ENCODE measurements around the gene DSP. TPM values are rescaled to one million over a fixed set of nuclear protein-coding genes. Genes with fewer than 3 reads are reported as not detected.
A peak's percentile ranks its signal among the peaks of the same experiment; 100 is the strongest.

Gene DSP
- total and polyA plus RNA-seq, 2 of the 13 experiments (the other 11 are each of a cell fraction or from before 2014, with no cell fraction given) = 89.8 to 117 TPM

DNA sequence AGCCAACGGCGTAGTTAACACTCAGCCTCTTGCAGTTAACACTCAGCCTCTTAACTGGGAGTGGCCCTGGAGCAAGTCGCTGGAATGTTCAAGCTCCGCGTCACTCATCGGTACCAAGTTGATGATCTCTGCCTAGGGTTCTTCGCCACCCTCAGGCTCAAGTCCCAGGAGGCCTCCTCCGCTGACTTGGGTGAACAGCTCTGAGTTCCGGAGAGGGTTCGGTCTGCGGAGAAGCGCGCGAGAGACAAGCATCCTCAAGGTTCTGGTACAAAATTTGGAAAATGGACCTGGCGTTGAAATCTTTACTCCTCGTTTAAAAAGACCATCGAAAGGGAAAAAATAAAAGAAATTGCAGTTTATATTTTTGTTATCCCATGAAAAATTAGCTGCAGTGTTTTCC is 876 bp upstream of the DSP start:
- ATAC-seq (no peak), DNase-seq (ENCODE audit: low spot score) (no peak), FAIRE-seq (no peak)
- ChIA-PET POLR2A (interaction anchor here (0.6 to 2.7 kb wide), 26 partner anchors 9 to 227 kb away, joined by 3 to 54 read pairs (median 4); partner anchors contain the start of genes CAGE1, RIOK1 and SNRNP48), CTCF (ENCODE audit: low intra/inter-chr PET ratio, low total read pairs) (no interaction called here)
- peak overlapping the region; percentile 57 for H3K4me2 ChIP-seq (ENCODE audit: low read depth, low read length)
- H3K79me2 ChIP-seq (ENCODE audit: insufficient read depth, low read length) = peaks cover 40% of the 10 kb centered on the region
- peak overlapping the region in 2 of 3 experiments; percentile 94 to 95; a peak in 3 of 6 replicates for H3K4me3 ChIP-seq (replicated peaks in 1 of 3; ENCODE audit: insufficient read depth in 1 of 3, low read depth in 2 of 3, low read length in 3 of 3)
- WGBS (ENCODE audit: low lambda C conversion rate) = 93% methylated on average over 17 of the region's 17 CpGs
- H3K4me1 ChIP-seq (ENCODE audit: insufficient read depth, low read length) = peaks cover 45% of the 10 kb centered on the region
- H3K27me3 ChIP-seq (ENCODE audit: control insufficient read depth in 1 of 2, insufficient read depth in 2 of 2, low read length in 2 of 2) = peaks cover 0 to 3% of the 10 kb centered on the region in 2 experiments; a peak in 1 of 5 replicates
- peaks cover 15% of the 10 kb centered on the region for H4K20me1 ChIP-seq (ENCODE audit: insufficient read depth, low read length)
- peak overlapping the region; percentile 90 for H3K27ac ChIP-seq (ENCODE audit: extremely low read length, insufficient read depth, low read length)
- no TSS peak for BruUV-seq (replicated peaks)
- H3K9me3 ChIP-seq (ENCODE audit: low read length) = no peaks in the 10 kb centered on the region
- intact Hi-C loops (cut with micrococcal nuclease; ENCODE audit: unreplicated experiment) = loop anchor here (2.0 to 10.0 kb wide), 3 partner anchors 50 to 376 kb away; partner anchors contain the start of genes SNRNP48 and SSR1
- H2AFZ ChIP-seq (ENCODE audit: low read length) = no peak overlapping the region
- H3K36me3 ChIP-seq (replicated peaks in 1 of 2; ENCODE audit: control insufficient read depth in 1 of 2, insufficient read depth in 2 of 2, low read length in 2 of 2) = peaks cover 0 to 5% of the 10 kb centered on the region in 2 experiments; a peak in 2 of 5 replicates
- in situ Hi-C loops (cut with HindIII; ENCODE audit: extremely low pct_ligation_motif_present, low pct_unique_long_range_greater_than_20kb) = loop anchor here (5.0 kb wide), 1 partner anchor 108 kb away; no protein-coding TSS in a partner anchor
- H3K9ac ChIP-seq (ENCODE audit: insufficient read depth, low read depth, low read length) = no peak overlapping the region
- peak; percentile 91 for TF ChIP-seq PRPF4 (IDR thresholded peaks at IDR 0.05; ENCODE audit: low read depth, low read length, poor library complexity, severe bottlenecking)
- TF ChIP-seq, protein P1, sequence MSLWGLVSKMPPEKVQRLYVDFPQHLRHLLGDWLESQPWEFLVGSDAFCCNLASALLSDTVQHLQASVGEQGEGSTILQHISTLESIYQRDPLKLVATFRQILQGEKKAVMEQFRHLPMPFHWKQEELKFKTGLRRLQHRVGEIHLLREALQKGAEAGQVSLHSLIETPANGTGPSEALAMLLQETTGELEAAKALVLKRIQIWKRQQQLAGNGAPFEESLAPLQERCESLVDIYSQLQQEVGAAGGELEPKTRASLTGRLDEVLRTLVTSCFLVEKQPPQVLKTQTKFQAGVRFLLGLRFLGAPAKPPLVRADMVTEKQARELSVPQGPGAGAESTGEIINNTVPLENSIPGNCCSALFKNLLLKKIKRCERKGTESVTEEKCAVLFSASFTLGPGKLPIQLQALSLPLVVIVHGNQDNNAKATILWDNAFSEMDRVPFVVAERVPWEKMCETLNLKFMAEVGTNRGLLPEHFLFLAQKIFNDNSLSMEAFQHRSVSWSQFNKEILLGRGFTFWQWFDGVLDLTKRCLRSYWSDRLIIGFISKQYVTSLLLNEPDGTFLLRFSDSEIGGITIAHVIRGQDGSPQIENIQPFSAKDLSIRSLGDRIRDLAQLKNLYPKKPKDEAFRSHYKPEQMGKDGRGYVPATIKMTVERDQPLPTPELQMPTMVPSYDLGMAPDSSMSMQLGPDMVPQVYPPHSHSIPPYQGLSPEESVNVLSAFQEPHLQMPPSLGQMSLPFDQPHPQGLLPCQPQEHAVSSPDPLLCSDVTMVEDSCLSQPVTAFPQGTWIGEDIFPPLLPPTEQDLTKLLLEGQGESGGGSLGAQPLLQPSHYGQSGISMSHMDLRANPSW (CRISPR knock-in tag; IDR thresholded peaks at IDR 0.05; ENCODE audit: borderline replicate concordance) = 0 out of 2 replicates have a peak, but pooled peaks have one; percentile 17
- TF ChIP-seq, protein P2, sequence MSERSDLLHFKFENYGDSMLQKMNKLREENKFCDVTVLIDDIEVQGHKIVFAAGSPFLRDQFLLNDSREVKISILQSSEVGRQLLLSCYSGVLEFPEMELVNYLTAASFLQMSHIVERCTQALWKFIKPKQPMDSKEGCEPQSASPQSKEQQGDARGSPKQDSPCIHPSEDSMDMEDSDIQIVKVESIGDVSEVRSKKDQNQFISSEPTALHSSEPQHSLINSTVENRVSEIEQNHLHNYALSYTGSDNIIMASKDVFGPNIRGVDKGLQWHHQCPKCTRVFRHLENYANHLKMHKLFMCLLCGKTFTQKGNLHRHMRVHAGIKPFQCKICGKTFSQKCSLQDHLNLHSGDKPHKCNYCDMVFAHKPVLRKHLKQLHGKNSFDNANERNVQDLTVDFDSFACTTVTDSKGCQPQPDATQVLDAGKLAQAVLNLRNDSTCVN (CRISPR knock-in tag; IDR thresholded peaks at IDR 0.05; ENCODE audit: borderline replicate concordance) = 0 out of 2 replicates have a peak, but pooled peaks have one; percentile 31
- TF ChIP-seq, protein P3, sequence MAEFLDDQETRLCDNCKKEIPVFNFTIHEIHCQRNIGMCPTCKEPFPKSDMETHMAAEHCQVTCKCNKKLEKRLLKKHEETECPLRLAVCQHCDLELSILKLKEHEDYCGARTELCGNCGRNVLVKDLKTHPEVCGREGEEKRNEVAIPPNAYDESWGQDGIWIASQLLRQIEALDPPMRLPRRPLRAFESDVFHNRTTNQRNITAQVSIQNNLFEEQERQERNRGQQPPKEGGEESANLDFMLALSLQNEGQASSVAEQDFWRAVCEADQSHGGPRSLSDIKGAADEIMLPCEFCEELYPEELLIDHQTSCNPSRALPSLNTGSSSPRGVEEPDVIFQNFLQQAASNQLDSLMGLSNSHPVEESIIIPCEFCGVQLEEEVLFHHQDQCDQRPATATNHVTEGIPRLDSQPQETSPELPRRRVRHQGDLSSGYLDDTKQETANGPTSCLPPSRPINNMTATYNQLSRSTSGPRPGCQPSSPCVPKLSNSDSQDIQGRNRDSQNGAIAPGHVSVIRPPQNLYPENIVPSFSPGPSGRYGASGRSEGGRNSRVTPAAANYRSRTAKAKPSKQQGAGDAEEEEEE (CRISPR knock-in tag; IDR thresholded peaks at IDR 0.05; ENCODE audit: borderline replicate concordance) = peak; percentile 68; the same call in 1 of the 2 replicates
- TF ChIP-seq, protein P4, sequence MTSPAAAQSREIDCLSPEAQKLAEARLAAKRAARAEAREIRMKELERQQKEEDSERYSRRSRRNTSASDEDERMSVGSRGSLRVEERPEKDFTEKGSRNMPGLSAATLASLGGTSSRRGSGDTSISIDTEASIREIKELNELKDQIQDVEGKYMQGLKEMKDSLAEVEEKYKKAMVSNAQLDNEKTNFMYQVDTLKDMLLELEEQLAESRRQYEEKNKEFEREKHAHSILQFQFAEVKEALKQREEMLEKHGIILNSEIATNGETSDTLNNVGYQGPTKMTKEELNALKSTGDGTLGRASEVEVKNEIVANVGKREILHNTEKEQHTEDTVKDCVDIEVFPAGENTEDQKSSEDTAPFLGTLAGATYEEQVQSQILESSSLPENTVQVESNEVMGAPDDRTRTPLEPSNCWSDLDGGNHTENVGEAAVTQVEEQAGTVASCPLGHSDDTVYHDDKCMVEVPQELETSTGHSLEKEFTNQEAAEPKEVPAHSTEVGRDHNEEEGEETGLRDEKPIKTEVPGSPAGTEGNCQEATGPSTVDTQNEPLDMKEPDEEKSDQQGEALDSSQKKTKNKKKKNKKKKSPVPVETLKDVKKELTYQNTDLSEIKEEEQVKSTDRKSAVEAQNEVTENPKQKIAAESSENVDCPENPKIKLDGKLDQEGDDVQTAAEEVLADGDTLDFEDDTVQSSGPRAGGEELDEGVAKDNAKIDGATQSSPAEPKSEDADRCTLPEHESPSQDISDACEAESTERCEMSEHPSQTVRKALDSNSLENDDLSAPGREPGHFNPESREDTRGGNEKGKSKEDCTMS (CRISPR knock-in tag; conservative IDR thresholded peaks at IDR 0.05) = no peak
- peak; percentile 99 for TF ChIP-seq ZBTB38 (CRISPR knock-in tag; IDR thresholded peaks at IDR 0.05)
- TF ChIP-seq PRMT3 (CRISPR knock-in tag; IDR thresholded peaks at IDR 0.05; ENCODE audit: borderline replicate concordance, low read depth) = peak; percentile 0; the same call in 1 of the 2 replicates
- TF ChIP-seq TEAD3 (CRISPR knock-in tag; optimal IDR thresholded peaks at IDR 0.05; ENCODE audit: borderline replicate concordance) = peak; percentile 24
- no peak for TF ChIP-seq HNRNPLL (IDR thresholded peaks at IDR 0.05; ENCODE audit: low read depth, low read length, poor library complexity, severe bottlenecking)
- TF ChIP-seq CC2D1A (CRISPR knock-in tag; IDR thresholded peaks at IDR 0.05) = no peak
- no peak for TF ChIP-seq PHF5A (CRISPR knock-in tag; IDR thresholded peaks at IDR 0.05; ENCODE audit: low read depth, unreplicated experiment)
- TF ChIP-seq HES4 (CRISPR knock-in tag; IDR thresholded peaks at IDR 0.05; ENCODE audit: borderline replicate concordance) = no peak
- 0 out of 2 replicates have a peak, but pooled peaks have one; percentile 21 for TF ChIP-seq ATF1 (CRISPR knock-in tag; IDR thresholded peaks at IDR 0.05)
- TF ChIP-seq POLR2AphosphoS2 (IDR thresholded peaks at IDR 0.05; ENCODE audit: low read depth, low read length) = no peak
